Astrocyte (in vitro differentiated cells and primary cell): ENCODE results near the gene KCNAB1. TPM values are rescaled to one million over a fixed set of nuclear protein-coding genes. Genes with fewer than 3 reads are reported as not detected.

ENCODE experiments used
- DNase-seq: peaks from one replicate; pipeline ENCODE4 v3.0.0-alpha.2; 2010; ENCODE audit warnings: low read depth
- FAIRE-seq: peaks from 2 replicates; lab custom pipeline; 2011; peaks lifted over from hg19 to GRCh38; lab: Jason Lieb, UNC
- H2AFZ ChIP-seq: 2 replicates; pipeline ENCODE4 v1.6.0; 2012; ENCODE audit warnings: low read depth, low read length, inconsistent platforms
- H3K27ac ChIP-seq: 2 replicates; pipeline ENCODE4 v1.5.1; 2011; ENCODE audit warnings: low read depth, low read length, inconsistent platforms
- H3K27me3 ChIP-seq: 2 replicates; pipeline ENCODE4 v1.6.0; 2011; ENCODE audit warnings: low read length, inconsistent platforms; ENCODE audit not compliant: insufficient read depth
- H3K36me3 ChIP-seq: 2 replicates; pipeline ENCODE4 v1.5.1; 2011; ENCODE audit warnings: low read length, inconsistent platforms; ENCODE audit not compliant: insufficient read depth
- H3K4me1 ChIP-seq: 2 replicates; pipeline ENCODE4 v1.5.1; 2011; ENCODE audit warnings: low read length, inconsistent platforms; ENCODE audit not compliant: insufficient read depth
- H3K4me2 ChIP-seq: 2 replicates; pipeline ENCODE4 v1.6.0; 2012; ENCODE audit warnings: low read length, inconsistent platforms
- H3K4me3 ChIP-seq: 2 replicates; pipeline ENCODE4 v1.5.1; 2011; ENCODE audit warnings: low read depth, mild to moderate bottlenecking, low read length, inconsistent platforms; ENCODE audit not compliant: insufficient read depth
- H3K79me2 ChIP-seq: 2 replicates; pipeline ENCODE4 v1.6.0; 2012; ENCODE audit warnings: mild to moderate bottlenecking, low read length, inconsistent platforms; ENCODE audit not compliant: insufficient read depth
- H3K9ac ChIP-seq: 2 replicates; pipeline ENCODE4 v1.6.0; 2012; ENCODE audit warnings: mild to moderate bottlenecking, low read length, inconsistent platforms
- H3K9me3 ChIP-seq: 2 replicates; pipeline ENCODE4 v1.5.1; 2012; ENCODE audit warnings: low read depth, mild to moderate bottlenecking, low read length, inconsistent platforms; ENCODE audit not compliant: insufficient read depth
- H4K20me1 ChIP-seq: 2 replicates; pipeline ENCODE4 v1.6.0; 2012; ENCODE audit warnings: low read length, inconsistent platforms; ENCODE audit not compliant: insufficient read depth
- H3K27ac Mint-ChIP-seq: one replicate; pipeline ENCODE4 v1.8.0; 2021; ENCODE audit warnings: mild to moderate bottlenecking, mixed read lengths; ENCODE audit not compliant: unreplicated experiment
- H3K27me3 Mint-ChIP-seq: one replicate; pipeline ENCODE4 v1.8.0; 2021; ENCODE audit warnings: low read depth, mixed read lengths; ENCODE audit not compliant: unreplicated experiment
- H3K36me3 Mint-ChIP-seq: one replicate; pipeline ENCODE4 v1.8.0; 2021; ENCODE audit warnings: low read depth, mixed read lengths; ENCODE audit not compliant: unreplicated experiment
- H3K4me1 Mint-ChIP-seq: one replicate; pipeline ENCODE4 v1.8.0; 2021; ENCODE audit warnings: low read depth, mixed read lengths; ENCODE audit not compliant: unreplicated experiment
- H3K4me3 Mint-ChIP-seq: one replicate; pipeline ENCODE4 v1.8.0; 2021; ENCODE audit warnings: mild to moderate bottlenecking, moderate library complexity, mixed read lengths; ENCODE audit not compliant: unreplicated experiment
- H3K9me3 Mint-ChIP-seq: one replicate; pipeline ENCODE4 v1.8.0; 2021; ENCODE audit warnings: mild to moderate bottlenecking, mixed read lengths; ENCODE audit not compliant: unreplicated experiment
- EZH2 ChIP-seq: IDR thresholded peaks from 2 replicates; pipeline ENCODE4 v1.6.1; 2012; ENCODE audit warnings: mild to moderate bottlenecking, low read length, inconsistent platforms; ENCODE audit not compliant: insufficient read depth
- total RNA-seq: library from RNA; stranded (reverse); gene quantifications from 2 replicates; pipeline ENCODE4 v1.2.1, GENCODE V29; 2021
- TF ChIP-seq, protein P1 (sequence below): IDR thresholded peaks from 2 replicates; pipeline ENCODE4 v1.5.1; 2011; ENCODE audit warnings: low read depth, mild to moderate bottlenecking, inconsistent platforms, low read length, moderate library complexity; ENCODE audit not compliant: insufficient read depth

Gene KCNAB1
- total RNA-seq, 1 donor from 2014 or later: 0.30 TPM

GRCh38 chr3:156395961-156396710, 275.8 kb downstream of the KCNAB1 start:
- Histone ChIP-seq H3K9me3 (no peaks in the 10 kb centered on the region), H3K4me2 (no peak overlapping the region), H3K4me1 (no peaks in the 10 kb centered on the region), H3K36me3 (no peaks in the 10 kb centered on the region), H3K79me2 (no peaks in the 10 kb centered on the region), H3K27me3 (no peaks in the 10 kb centered on the region), H2AFZ (no peak overlapping the region), H3K9ac (no peak overlapping the region), H3K27ac (no peak overlapping the region), H4K20me1 (no peaks in the 10 kb centered on the region), H3K4me3 (no peak overlapping the region)
- FAIRE-seq (no peak), DNase-seq (peak; percentile 15)
- Mint-ChIP-seq H3K27me3 (peaks cover 2% of the 10 kb centered on the region), H3K27ac (no peak overlapping the region), H3K4me3 (no peak overlapping the region), H3K4me1 (no peaks in the 10 kb centered on the region), H3K9me3 (no peaks in the 10 kb centered on the region), H3K36me3 (no peaks in the 10 kb centered on the region)
- TF ChIP-seq, protein P1, sequence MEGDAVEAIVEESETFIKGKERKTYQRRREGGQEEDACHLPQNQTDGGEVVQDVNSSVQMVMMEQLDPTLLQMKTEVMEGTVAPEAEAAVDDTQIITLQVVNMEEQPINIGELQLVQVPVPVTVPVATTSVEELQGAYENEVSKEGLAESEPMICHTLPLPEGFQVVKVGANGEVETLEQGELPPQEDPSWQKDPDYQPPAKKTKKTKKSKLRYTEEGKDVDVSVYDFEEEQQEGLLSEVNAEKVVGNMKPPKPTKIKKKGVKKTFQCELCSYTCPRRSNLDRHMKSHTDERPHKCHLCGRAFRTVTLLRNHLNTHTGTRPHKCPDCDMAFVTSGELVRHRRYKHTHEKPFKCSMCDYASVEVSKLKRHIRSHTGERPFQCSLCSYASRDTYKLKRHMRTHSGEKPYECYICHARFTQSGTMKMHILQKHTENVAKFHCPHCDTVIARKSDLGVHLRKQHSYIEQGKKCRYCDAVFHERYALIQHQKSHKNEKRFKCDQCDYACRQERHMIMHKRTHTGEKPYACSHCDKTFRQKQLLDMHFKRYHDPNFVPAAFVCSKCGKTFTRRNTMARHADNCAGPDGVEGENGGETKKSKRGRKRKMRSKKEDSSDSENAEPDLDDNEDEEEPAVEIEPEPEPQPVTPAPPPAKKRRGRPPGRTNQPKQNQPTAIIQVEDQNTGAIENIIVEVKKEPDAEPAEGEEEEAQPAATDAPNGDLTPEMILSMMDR: no peak
- TF ChIP-seq EZH2: no peak

DNA sequence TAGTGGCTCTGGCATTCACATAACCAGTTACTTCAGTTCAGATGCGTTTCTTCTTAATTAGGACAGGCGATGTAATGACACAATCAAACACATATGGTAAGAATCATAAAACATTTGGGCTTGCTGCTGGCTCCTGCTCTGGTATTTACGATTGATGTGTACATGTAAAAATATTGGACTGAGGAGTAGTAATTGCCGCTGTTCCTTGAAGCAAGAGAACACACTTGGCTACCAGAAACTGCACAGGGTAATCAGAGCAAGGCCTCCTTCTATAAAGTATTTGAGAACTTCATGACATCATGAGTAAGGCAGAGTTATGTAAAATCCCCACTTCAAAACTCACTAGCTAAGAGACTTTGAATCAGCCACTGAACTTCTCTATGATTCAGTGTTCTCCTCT, 276.5 kb downstream of the KCNAB1 start:
- no peak overlapping the region for H3K9ac ChIP-seq
- H3K4me3 ChIP-seq: no peak overlapping the region
- Mint-ChIP-seq H3K4me1 (no peaks in the 10 kb centered on the region), H3K27me3 (peaks cover 2% of the 10 kb centered on the region), H3K4me3 (no peak overlapping the region), H3K9me3 (no peaks in the 10 kb centered on the region), H3K27ac (no peak overlapping the region), H3K36me3 (no peaks in the 10 kb centered on the region)
- no peaks in the 10 kb centered on the region for H3K4me1 ChIP-seq
- FAIRE-seq (no peak), DNase-seq (peak; percentile 12)
- no peaks in the 10 kb centered on the region for H3K9me3 ChIP-seq
- H4K20me1 ChIP-seq: no peaks in the 10 kb centered on the region
- no peak overlapping the region for H2AFZ ChIP-seq
- H3K4me2 ChIP-seq: no peak overlapping the region
- H3K79me2 ChIP-seq: no peaks in the 10 kb centered on the region
- no peaks in the 10 kb centered on the region for H3K36me3 ChIP-seq
- H3K27me3 ChIP-seq: no peaks in the 10 kb centered on the region
- no peak for TF ChIP-seq EZH2
- TF ChIP-seq, protein P1: no peak
- H3K27ac ChIP-seq: no peak overlapping the region

DNA sequence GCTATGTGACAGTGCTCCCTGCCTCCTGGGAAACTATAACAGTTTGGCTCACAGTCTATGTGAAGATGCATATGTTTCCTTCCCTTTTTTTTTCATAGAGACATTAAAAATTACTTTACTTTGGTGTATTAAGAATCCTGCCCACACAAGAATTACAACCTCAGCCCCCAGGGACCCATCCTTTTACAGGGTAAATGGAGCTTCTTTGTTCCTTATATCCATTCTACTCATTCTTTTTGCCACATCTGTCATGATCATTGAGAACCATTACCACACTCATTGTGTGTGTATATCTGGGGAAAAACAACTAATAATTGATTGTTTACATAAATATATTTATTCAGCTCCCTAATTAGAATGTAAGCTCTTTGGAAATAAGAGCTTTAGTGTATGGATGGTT, 277.2 kb downstream of the KCNAB1 start:
- FAIRE-seq (no peak), DNase-seq (no peak)
- Mint-ChIP-seq H3K27me3 (peaks cover 2% of the 10 kb centered on the region), H3K36me3 (no peaks in the 10 kb centered on the region), H3K4me3 (no peak overlapping the region), H3K4me1 (no peaks in the 10 kb centered on the region), H3K27ac (no peak overlapping the region), H3K9me3 (no peaks in the 10 kb centered on the region)
- Histone ChIP-seq H3K9me3 (no peaks in the 10 kb centered on the region), H3K4me2 (no peak overlapping the region), H3K27me3 (no peaks in the 10 kb centered on the region), H3K4me1 (no peaks in the 10 kb centered on the region), H3K27ac (no peak overlapping the region), H2AFZ (no peak overlapping the region), H3K9ac (no peak overlapping the region), H3K36me3 (no peaks in the 10 kb centered on the region), H3K4me3 (no peak overlapping the region), H3K79me2 (no peaks in the 10 kb centered on the region), H4K20me1 (no peaks in the 10 kb centered on the region)
- no peak for TF ChIP-seq EZH2
- TF ChIP-seq, protein P1: no peak
